ENCODE measurements around the gene CEACAM18. TPM values are rescaled to one million over a fixed set of nuclear protein-coding genes. Genes with fewer than 3 reads are reported as not detected.

Gene CEACAM18
- total RNA-seq, 1 donor from 2014 or later, result not detected

- H3K27me3 Mint-ChIP-seq, result peaks cover 57% of the 10 kb centered on the region
- no peaks in the 10 kb centered on the region for H3K4me1 Mint-ChIP-seq (ENCODE audit: unreplicated experiment)
- TF ChIP-seq, protein P1, sequence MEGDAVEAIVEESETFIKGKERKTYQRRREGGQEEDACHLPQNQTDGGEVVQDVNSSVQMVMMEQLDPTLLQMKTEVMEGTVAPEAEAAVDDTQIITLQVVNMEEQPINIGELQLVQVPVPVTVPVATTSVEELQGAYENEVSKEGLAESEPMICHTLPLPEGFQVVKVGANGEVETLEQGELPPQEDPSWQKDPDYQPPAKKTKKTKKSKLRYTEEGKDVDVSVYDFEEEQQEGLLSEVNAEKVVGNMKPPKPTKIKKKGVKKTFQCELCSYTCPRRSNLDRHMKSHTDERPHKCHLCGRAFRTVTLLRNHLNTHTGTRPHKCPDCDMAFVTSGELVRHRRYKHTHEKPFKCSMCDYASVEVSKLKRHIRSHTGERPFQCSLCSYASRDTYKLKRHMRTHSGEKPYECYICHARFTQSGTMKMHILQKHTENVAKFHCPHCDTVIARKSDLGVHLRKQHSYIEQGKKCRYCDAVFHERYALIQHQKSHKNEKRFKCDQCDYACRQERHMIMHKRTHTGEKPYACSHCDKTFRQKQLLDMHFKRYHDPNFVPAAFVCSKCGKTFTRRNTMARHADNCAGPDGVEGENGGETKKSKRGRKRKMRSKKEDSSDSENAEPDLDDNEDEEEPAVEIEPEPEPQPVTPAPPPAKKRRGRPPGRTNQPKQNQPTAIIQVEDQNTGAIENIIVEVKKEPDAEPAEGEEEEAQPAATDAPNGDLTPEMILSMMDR (conservative IDR thresholded peaks at IDR 0.05), result no peak
- no peak overlapping the region for H3K4me3 Mint-ChIP-seq
- H3K36me3 Mint-ChIP-seq, result no peaks in the 10 kb centered on the region
- H3K9me3 Mint-ChIP-seq, result no peaks in the 10 kb centered on the region
- no peak overlapping the region for H3K27ac Mint-ChIP-seq
- DNase-seq (ENCODE audit: extremely low spot score, unreplicated experiment), result no peak
Observed at GRCh38 chr19:51466723-51467122, 11.6 kb upstream of the CEACAM18 start.

GRCh38 chr19:51467864-51468544, 10.3 kb upstream of the CEACAM18 start:
- H3K4me1 Mint-ChIP-seq (ENCODE audit: unreplicated experiment), result no peaks in the 10 kb centered on the region
- no peak overlapping the region for H3K27ac Mint-ChIP-seq
- DNase-seq (ENCODE audit: extremely low spot score, unreplicated experiment), result peak; percentile 27
- H3K36me3 Mint-ChIP-seq, result no peaks in the 10 kb centered on the region
- H3K9me3 Mint-ChIP-seq, result no peaks in the 10 kb centered on the region
- H3K27me3 Mint-ChIP-seq, result peaks cover 56% of the 10 kb centered on the region
- TF ChIP-seq, protein P1 (conservative IDR thresholded peaks at IDR 0.05), result no peak
- H3K4me3 Mint-ChIP-seq, result no peak overlapping the region

GRCh38 chr19:51468545-51468920, 9.8 kb upstream of the CEACAM18 start:
- Mint-ChIP-seq H3K27ac (no peak overlapping the region), H3K9me3 (no peaks in the 10 kb centered on the region), H3K4me3 (no peak overlapping the region), H3K27me3 (peaks cover 52% of the 10 kb centered on the region), H3K36me3 (no peaks in the 10 kb centered on the region), H3K4me1 (ENCODE audit: unreplicated experiment) (no peaks in the 10 kb centered on the region)
- TF ChIP-seq, protein P1 (conservative IDR thresholded peaks at IDR 0.05), result no peak
- no peak for DNase-seq (ENCODE audit: extremely low spot score, unreplicated experiment)

DNA sequence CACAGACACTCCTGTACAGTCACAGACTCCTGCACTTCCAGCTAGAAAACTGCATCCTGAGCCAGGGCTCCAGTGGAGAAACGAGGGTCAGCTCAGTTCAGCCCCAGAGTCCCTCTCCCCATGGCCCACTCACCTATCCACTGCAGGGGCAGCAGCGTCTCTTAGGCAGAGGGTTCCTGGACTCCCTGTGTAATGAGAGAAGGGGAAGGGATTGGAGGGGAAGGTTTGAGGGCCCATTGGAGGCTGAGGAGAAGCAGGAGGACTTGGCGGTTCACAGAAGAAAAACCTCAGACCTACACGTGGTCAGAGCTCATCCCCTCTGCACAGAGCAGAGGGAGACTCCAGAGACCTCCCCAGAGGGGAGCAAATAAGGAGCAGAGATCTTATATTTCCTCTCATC, 9.2 kb upstream of the CEACAM18 start:
- Mint-ChIP-seq H3K9me3 (no peaks in the 10 kb centered on the region), H3K4me1 (ENCODE audit: unreplicated experiment) (no peaks in the 10 kb centered on the region), H3K4me3 (no peak overlapping the region), H3K27ac (no peak overlapping the region), H3K27me3 (peaks cover 50% of the 10 kb centered on the region), H3K36me3 (no peaks in the 10 kb centered on the region)
- TF ChIP-seq, protein P1 (conservative IDR thresholded peaks at IDR 0.05), result no peak
- DNase-seq (ENCODE audit: extremely low spot score, unreplicated experiment), result no peak

GRCh38 chr19:51469629-51470028, 8.7 kb upstream of the CEACAM18 start:
- TF ChIP-seq, protein P1 (conservative IDR thresholded peaks at IDR 0.05), result no peak
- peaks cover 47% of the 10 kb centered on the region for H3K27me3 Mint-ChIP-seq
- no peaks in the 10 kb centered on the region for H3K4me1 Mint-ChIP-seq (ENCODE audit: unreplicated experiment)
- no peak for DNase-seq (ENCODE audit: extremely low spot score, unreplicated experiment)
- H3K4me3 Mint-ChIP-seq, result no peak overlapping the region
- H3K9me3 Mint-ChIP-seq, result no peaks in the 10 kb centered on the region
- H3K36me3 Mint-ChIP-seq, result no peaks in the 10 kb centered on the region
- H3K27ac Mint-ChIP-seq, result no peak overlapping the region

Data from type B pancreatic cell (in vitro differentiated cells).